Neutrophil (primary cell): ENCODE measurements around the gene CACNA1E.

Source experiments
- H3K27ac ChIP-seq: fragments of 200-600 bp; sonication (generic); 2 replicates; pipeline ENCODE4 v1.5.1; 2016; ENCODE audit warnings: mild to moderate bottlenecking, moderate library complexity
- H3K27me3 ChIP-seq: fragments of 200-600 bp; sonication (generic); 2 replicates; pipeline ENCODE4 v1.6.0; 2016; ENCODE audit warnings: mild to moderate bottlenecking
- H3K36me3 ChIP-seq: fragments of 200-600 bp; sonication (generic); 2 replicates; pipeline ENCODE4 v1.5.1; 2017
- H3K4me1 ChIP-seq, 2 experiments: fragments of 200-600 bp in 1 of 2; sonication (generic) in 1 of 2; 1 replicate in 1 of 2; 2 replicates in 1 of 2; pipeline versions ENCODE4 v1.5.1 to v1.6.1; 2013 to 2016; ENCODE audit warnings: low read depth in 1 of 2, low read length in 1 of 2, mild to moderate bottlenecking in 1 of 2, moderate library complexity in 1 of 2; ENCODE audit not compliant: control insufficient read depth in 1 of 2, insufficient read depth in 1 of 2
- H3K4me3 ChIP-seq, 2 experiments: fragments of 200-600 bp in 1 of 2; sonication (generic) in 1 of 2; 1 replicate in 1 of 2; 2 replicates in 1 of 2; pipeline ENCODE4 v1.5.1; 2013 to 2016; ENCODE audit warnings: low read depth in 1 of 2, low read length in 1 of 2, mild to moderate bottlenecking in 1 of 2, moderate library complexity in 1 of 2
- H3K9me3 ChIP-seq: fragments of 200-600 bp; sonication (generic); 2 replicates; pipeline ENCODE4 v1.5.1; 2016
- CTCF ChIP-seq: fragments of 200-600 bp; sonication (generic); IDR thresholded peaks from 2 replicates; pipeline ENCODE4 v1.5.1; 2016; ENCODE audit warnings: antibody characterized with exemption

Gene CACNA1E

DNA sequence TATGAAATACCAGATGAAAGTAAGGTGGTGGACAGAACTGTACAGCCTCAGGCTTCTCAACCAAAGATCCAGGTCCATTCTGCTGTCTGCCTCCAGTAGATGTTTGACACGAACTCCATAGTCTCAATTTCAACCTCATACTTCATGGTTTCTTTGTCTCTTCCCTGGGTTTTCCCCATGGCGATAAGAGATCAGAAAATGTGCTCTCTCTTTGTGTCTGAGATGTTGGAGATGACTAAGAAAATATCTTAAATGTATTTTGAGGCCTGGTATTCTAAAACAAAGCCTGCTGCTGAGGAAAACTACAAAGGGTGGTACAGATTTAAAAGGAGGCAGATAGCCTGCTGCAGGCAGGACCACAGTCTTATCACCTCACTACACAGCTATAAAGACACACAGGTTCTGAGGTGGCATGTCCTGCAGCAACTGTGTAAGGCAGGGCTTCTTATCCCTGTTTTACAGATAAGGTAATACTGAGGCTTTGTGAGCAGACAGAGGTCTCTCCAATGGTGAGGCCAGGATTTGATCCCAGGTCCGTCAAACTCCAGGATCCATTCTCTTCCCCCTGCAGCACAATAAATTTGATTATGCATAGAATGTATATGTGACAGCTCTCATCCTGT is 40.0 kb upstream of the CACNA1E start:
- no peak overlapping the region for H3K4me3 ChIP-seq
- H3K27me3 ChIP-seq: peaks cover 25% of the 10 kb centered on the region
- no peaks in the 10 kb centered on the region for H3K9me3 ChIP-seq
- no peak overlapping the region for H3K27ac ChIP-seq
- no peak for TF ChIP-seq CTCF
- no peaks in the 10 kb centered on the region for H3K36me3 ChIP-seq
- H3K4me1 ChIP-seq: no peaks in the 10 kb centered on the region

GRCh38 chr1:181445436-181445835 is 37.9 kb upstream of the CACNA1E start:
- H3K4me3 ChIP-seq: no peak overlapping the region
- peaks cover 31% of the 10 kb centered on the region for H3K27me3 ChIP-seq
- H3K4me1 ChIP-seq: no peaks in the 10 kb centered on the region
- H3K9me3 ChIP-seq: no peaks in the 10 kb centered on the region
- H3K27ac ChIP-seq: no peak overlapping the region
- TF ChIP-seq CTCF: no peak
- no peaks in the 10 kb centered on the region for H3K36me3 ChIP-seq

DNA sequence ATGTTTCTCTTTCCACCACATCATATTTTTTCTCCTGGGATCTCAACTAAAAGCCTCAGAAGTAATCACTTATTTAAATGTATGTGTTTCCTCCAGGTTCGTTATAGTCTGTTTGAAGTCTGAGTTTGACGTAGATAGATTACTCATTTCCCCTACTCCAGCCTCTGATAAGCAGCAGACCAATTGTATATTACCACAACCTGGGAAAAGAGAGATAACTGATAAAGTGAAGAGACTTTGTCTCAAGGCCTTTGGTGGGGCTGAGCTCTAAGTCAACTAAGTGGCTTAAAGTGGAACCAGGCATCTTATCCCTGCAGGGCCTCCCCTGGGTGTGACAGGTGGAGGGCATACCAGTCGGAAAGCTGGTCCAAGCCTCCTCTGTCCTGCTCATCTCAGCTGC is 34.9 kb upstream of the CACNA1E start:
- Histone ChIP-seq H3K4me3 (no peak overlapping the region), H3K27me3 (peaks cover 26% of the 10 kb centered on the region), H3K27ac (no peak overlapping the region), H3K4me1 (no peaks in the 10 kb centered on the region), H3K9me3 (no peaks in the 10 kb centered on the region), H3K36me3 (no peaks in the 10 kb centered on the region)
- TF ChIP-seq CTCF: no peak

- H3K27ac ChIP-seq: no peak overlapping the region
- H3K27me3 ChIP-seq: peaks cover 16% of the 10 kb centered on the region
- H3K4me1 ChIP-seq: no peaks in the 10 kb centered on the region
- H3K9me3 ChIP-seq: no peaks in the 10 kb centered on the region
- no peak for TF ChIP-seq CTCF
- H3K36me3 ChIP-seq: no peaks in the 10 kb centered on the region
- H3K4me3 ChIP-seq: no peak overlapping the region
Measured at GRCh38 chr1:181451661-181452230, 31.6 kb upstream of the CACNA1E start.

- no peaks in the 10 kb centered on the region for H3K36me3 ChIP-seq
- no peak overlapping the region for H3K27ac ChIP-seq
- H3K27me3 ChIP-seq: peaks cover 16% of the 10 kb centered on the region
- H3K4me3 ChIP-seq: no peak overlapping the region
- no peak for TF ChIP-seq CTCF
- H3K4me1 ChIP-seq: no peaks in the 10 kb centered on the region
- H3K9me3 ChIP-seq: no peaks in the 10 kb centered on the region
Measured at GRCh38 chr1:181452746-181453145, 30.6 kb upstream of the CACNA1E start.
